K562 (cell line): ENCODE data around the gene ATP5MC3. TPM values are rescaled to one million over a fixed set of nuclear protein-coding genes. Genes with fewer than 3 reads are reported as not detected.

Experiments used
- ATAC-seq: fragments of 200-7000 bp; cut with Tn5 transposase; 3 replicates; pipeline ENCODE4 v1.9.1; 2020; ENCODE audit warnings: moderate library complexity
- BruUV-seq: library from RNA; stranded (reverse); fragments of 400-500 nt; replicated peaks from 2 replicates; lab custom pipeline; 2021; lab: Mats Ljungman, UMichigan
- CTCF ChIA-PET: fragments of 300-600 bp; formaldehyde crosslinking; extraction: SDS; loops from one replicate; lab custom pipeline; 2021; ENCODE audit warnings: low intra/inter-chr PET ratio; lab: Yijun Ruan, JAX
- POLR2A ChIA-PET: fragments of 300-600, 350-650 bp; sonication (Branson Sonifier 250); formaldehyde crosslinking; extraction: SDS; loops from one replicate; lab custom pipeline; 2021; ENCODE audit warnings: antibody characterized with exemption, inconsistent platforms; lab: Yijun Ruan, JAX
- DNase-seq, 4 experiments: peaks; one replicate each; pipeline versions ENCODE4 v3.0.0 to v3.0.0-alpha.2; 2011 to 2018; ENCODE audit warnings: low spot score in 3 of 4, mixed read lengths in 3 of 4; ENCODE audit errors: extremely low read depth in 1 of 4
- FAIRE-seq: peaks from 2 replicates; lab custom pipeline; 2011; peaks lifted over from hg19 to GRCh38; lab: Jason Lieb, UNC
- H2AFZ ChIP-seq: 2 replicates; pipeline ENCODE4 v1.6.0; 2011; ENCODE audit warnings: low read depth, low read length, control low read depth, inconsistent platforms
- H3K27ac ChIP-seq: fragments of 200-600 bp; 3 replicates; pipeline ENCODE4 v1.8.0; 2011; ENCODE audit warnings: low read depth, mild to moderate bottlenecking, control low read depth, inconsistent platforms, low read length, moderate library complexity, mixed read lengths; ENCODE audit errors: extremely low read depth
- H3K27me3 ChIP-seq, 2 experiments: fragments of 300-600 bp in 1 of 2; 2 replicates in 1 of 2; 3 replicates in 1 of 2; pipeline versions ENCODE4 v1.6.0 to v1.8.0; 2011; ENCODE audit warnings: inconsistent platforms in 2 of 2, low read length in 2 of 2, mild to moderate bottlenecking in 1 of 2, mixed read lengths in 1 of 2, moderate library complexity in 1 of 2; ENCODE audit not compliant: control insufficient read depth in 2 of 2, insufficient read depth in 2 of 2
- H3K36me3 ChIP-seq: fragments of 300-600 bp; 3 replicates; pipeline ENCODE4 v1.8.0; 2011; ENCODE audit warnings: mild to moderate bottlenecking, low read length, inconsistent platforms; ENCODE audit not compliant: control insufficient read depth, insufficient read depth
- H3K4me1 ChIP-seq, 2 experiments: fragments of 200-600 bp in 1 of 2; replicated peaks in 1 of 2; 2 replicates in 1 of 2; 3 replicates in 1 of 2; pipeline versions ENCODE4 v1.5.1 to v1.8.0; 2011; ENCODE audit warnings: inconsistent platforms in 2 of 2, low read length in 2 of 2, mild to moderate bottlenecking in 1 of 2, mixed read lengths in 1 of 2, moderate library complexity in 1 of 2; ENCODE audit not compliant: control insufficient read depth in 2 of 2, insufficient read depth in 2 of 2
- H3K4me2 ChIP-seq: 2 replicates; pipeline ENCODE4 v1.6.1; 2011; ENCODE audit warnings: low read length, control low read depth, inconsistent platforms, mixed read lengths; ENCODE audit not compliant: insufficient read depth
- H3K4me3 ChIP-seq: fragments of 200-600 bp; sonication (generic), shearing (Covaris generic); 2 replicates; pipeline ENCODE4 v1.5.1; 2016; ENCODE audit warnings: control low read depth, inconsistent platforms
- H3K79me2 ChIP-seq: fragments of 200-600 bp; 3 replicates; pipeline ENCODE4 v1.8.0; 2011; ENCODE audit warnings: low read length, inconsistent platforms; ENCODE audit not compliant: control insufficient read depth, insufficient read depth
- H3K9ac ChIP-seq, 2 experiments: 2 replicates each; pipeline versions ENCODE4 v1.6.0 to v1.6.1; 2011; ENCODE audit warnings: low read depth in 2 of 2, low read length in 2 of 2, control low read depth in 1 of 2, inconsistent platforms in 1 of 2, mild to moderate bottlenecking in 1 of 2, mixed read lengths in 1 of 2; ENCODE audit not compliant: insufficient read depth in 1 of 2
- H3K9me1 ChIP-seq: one replicate; pipeline ENCODE4 v1.6.0; 2011; ENCODE audit warnings: inconsistent platforms, mild to moderate bottlenecking, low read length, moderate library complexity; ENCODE audit not compliant: control insufficient read depth, insufficient read depth
- H3K9me3 ChIP-seq: replicated peaks from 2 replicates; pipeline ENCODE4 v1.5.1; 2011; ENCODE audit warnings: low read depth, low read length, inconsistent platforms; ENCODE audit not compliant: control insufficient read depth, insufficient read depth
- H4K20me1 ChIP-seq: replicated peaks from 2 replicates; pipeline ENCODE4 v1.6.1; 2011; ENCODE audit warnings: low read length, inconsistent platforms, mixed read lengths; ENCODE audit not compliant: control insufficient read depth, insufficient read depth
- ATF7 ChIP-seq: fragments of 450-650 bp; IDR thresholded peaks from 2 replicates; pipeline ENCODE4 v1.7.1; 2014; ENCODE audit warnings: mild to moderate bottlenecking, moderate library complexity
- BRCA1 ChIP-seq, 2 experiments: fragments of 450-650 bp in 1 of 2; sonication (generic) in 1 of 2; formaldehyde crosslinking in 1 of 2; IDR thresholded peaks; 2 replicates each; pipeline versions ENCODE4 v1.5.0 to v1.6.1; 2017 to 2020; ENCODE audit warnings: mild to moderate bottlenecking in 1 of 2, missing genetic modification reagents in 1 of 2
- RAD21 ChIP-seq, 2 experiments: fragments of 250-450 bp in 1 of 2; fragments of 450-650 bp in 1 of 2; sonication (Bioruptor Pico) in 1 of 2; formaldehyde crosslinking in 1 of 2; IDR thresholded peaks in 1 of 2; conservative IDR thresholded peaks in 1 of 2; 2 replicates each; pipeline versions ENCODE4 v1.4.0 to v1.8.0; 2020 to 2022; ENCODE audit warnings: mild to moderate bottlenecking in 2 of 2, moderate library complexity in 1 of 2
- SIN3A ChIP-seq, 2 experiments: fragments of 150-350 bp in 1 of 2; IDR thresholded peaks; 2 replicates each; pipeline ENCODE4 v1.6.1; 2011 to 2016; ENCODE audit warnings: borderline replicate concordance in 2 of 2, low read depth in 2 of 2, low read length in 2 of 2, mild to moderate bottlenecking in 2 of 2, moderate library complexity in 2 of 2; ENCODE audit not compliant: control insufficient read depth in 1 of 2
- SREBF1 ChIP-seq: fragments of 150-350 bp; IDR thresholded peaks from 2 replicates; pipeline ENCODE4 v1.6.1; 2014; ENCODE audit warnings: antibody characterized with exemption, low read depth, low read length, borderline replicate concordance
- TFAM ChIP-seq: fragments of 250-450 bp; sonication (Bioruptor Pico); conservative IDR thresholded peaks from 2 replicates; pipeline ENCODE4 v1.5.0; 2021; ENCODE audit warnings: mild to moderate bottlenecking, moderate library complexity
- WGBS: fragments of 100-300 bp; shearing (Covaris generic); methylation state at CpG from one replicate; pipeline ENCODE4 v1.1.6; 2016; ENCODE audit warnings: low coverage, mixed read lengths; ENCODE audit not compliant: insufficient coverage; ENCODE audit errors: missing lambda C conversion rate; 5-methylcytosine and 5-hydroxymethylcytosine counted together
- in situ Hi-C: fragments of 300-500 bp; cut with MboI; formaldehyde crosslinking; loops from 4 replicates; pipeline ENCODE4 v1.15.0; 2018; ENCODE audit warnings: inconsistent platforms, mixed read lengths
- intact Hi-C: fragments of 100-400 bp; cut with micrococcal nuclease; formaldehyde crosslinking; loops from 2 replicates; pipeline ENCODE4 v1.14.2; 2022
- polyA plus RNA-seq, 8 experiments: library from polyadenylated mRNA; depleted of rRNA in 4 of 8; stranded (reverse) in 5 of 8; unstranded in 3 of 8; fragments of >200 nt; fragmentation: Nextera tagmentation in 2 of 8; fragmentation: Illumina TruSeq in 1 of 8; extraction: Ambion mirVana in 2 of 8; extraction: Trizol in 1 of 8; gene quantifications; 2 replicates each; pipeline versions ENCODE4 v1.2.1 to v1.2.3, GENCODE V29; 2011 to 2014; ENCODE audit warnings: inconsistent platforms in 1 of 8, missing spikeins in 1 of 8
- total RNA-seq, 7 experiments: library from RNA; depleted of rRNA in 6 of 7; stranded (reverse); fragments of >200 nt in 6 of 7; fragmentation: Illumina TruSeq in 2 of 7; extraction: Trizol in 2 of 7; gene quantifications; 2 replicates each; pipeline versions ENCODE4 v1.2.1 to v1.2.3, GENCODE V29; 2011 to 2021; ENCODE audit warnings: low replicate concordance in 1 of 7
- TF ChIP-seq, protein P1 (sequence below): fragments of 450-650 bp; IDR thresholded peaks from 2 replicates; pipeline ENCODE4 v1.6.1; 2014; ENCODE audit warnings: low read depth, mild to moderate bottlenecking, moderate library complexity, borderline replicate concordance
- TF ChIP-seq, protein P2 (sequence below): fragments of 450-650 bp; IDR thresholded peaks from 2 replicates; pipeline ENCODE4 v1.6.1; 2018; ENCODE audit not compliant: partially characterized antibody
- TF ChIP-seq, protein P3 (sequence below): fragments of 150-350 bp; conservative IDR thresholded peaks from 2 replicates; pipeline ENCODE4 v1.6.1; 2014; ENCODE audit warnings: low read length
- TF ChIP-seq, protein P4 (sequence below), 2 experiments: fragments of 450-650 bp in 1 of 2; sonication (generic) in 1 of 2; formaldehyde crosslinking in 1 of 2; IDR thresholded peaks in 1 of 2; conservative IDR thresholded peaks in 1 of 2; 2 replicates each; pipeline versions ENCODE4 v1.6.1 to v1.8.1; 2016 to 2023; ENCODE audit warnings: mild to moderate bottlenecking in 2 of 2, moderate library complexity in 2 of 2, inconsistent platforms in 1 of 2, missing genetic modification reagents in 1 of 2

Gene ATP5MC3
- total and polyA plus RNA-seq, 9 of the 15 experiments (the other 6 are each of a cell fraction or from before 2014, with no cell fraction given), result 423 to 2,565 (median 1,012) TPM

DNA sequence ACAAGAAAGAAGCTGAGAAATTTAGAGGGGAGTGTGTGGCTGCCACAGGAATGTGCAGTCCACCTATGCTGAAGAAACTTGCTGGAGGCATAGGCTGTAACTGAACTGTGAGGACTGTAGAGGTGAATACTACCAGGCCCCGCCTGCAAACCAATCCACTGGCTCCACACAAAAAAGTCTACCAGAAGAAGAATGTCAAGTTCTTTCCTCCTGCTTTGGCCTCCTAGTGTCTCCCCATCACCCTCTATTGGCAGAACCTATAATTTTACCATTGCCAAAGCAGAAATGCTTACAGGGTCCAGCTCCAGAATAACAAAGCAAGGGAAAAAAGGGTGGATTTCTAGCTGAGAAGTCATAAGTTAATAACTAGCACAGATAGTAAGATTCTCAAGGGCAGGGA is 5.9 kb upstream of the ATP5MC3 start (continued):
- TF ChIP-seq, protein P1, sequence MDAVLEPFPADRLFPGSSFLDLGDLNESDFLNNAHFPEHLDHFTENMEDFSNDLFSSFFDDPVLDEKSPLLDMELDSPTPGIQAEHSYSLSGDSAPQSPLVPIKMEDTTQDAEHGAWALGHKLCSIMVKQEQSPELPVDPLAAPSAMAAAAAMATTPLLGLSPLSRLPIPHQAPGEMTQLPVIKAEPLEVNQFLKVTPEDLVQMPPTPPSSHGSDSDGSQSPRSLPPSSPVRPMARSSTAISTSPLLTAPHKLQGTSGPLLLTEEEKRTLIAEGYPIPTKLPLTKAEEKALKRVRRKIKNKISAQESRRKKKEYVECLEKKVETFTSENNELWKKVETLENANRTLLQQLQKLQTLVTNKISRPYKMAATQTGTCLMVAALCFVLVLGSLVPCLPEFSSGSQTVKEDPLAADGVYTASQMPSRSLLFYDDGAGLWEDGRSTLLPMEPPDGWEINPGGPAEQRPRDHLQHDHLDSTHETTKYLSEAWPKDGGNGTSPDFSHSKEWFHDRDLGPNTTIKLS, result no peak
- no peak for TF ChIP-seq SREBF1
- peak; percentile 27 to 67; a peak in 2 of 4 replicates for TF ChIP-seq RAD21 (CRISPR knock-in tag; conservative IDR thresholded peaks at IDR 0.05 in 1 of 2, IDR thresholded peaks at IDR 0.05 in 1 of 2)
- TF ChIP-seq, protein P2, sequence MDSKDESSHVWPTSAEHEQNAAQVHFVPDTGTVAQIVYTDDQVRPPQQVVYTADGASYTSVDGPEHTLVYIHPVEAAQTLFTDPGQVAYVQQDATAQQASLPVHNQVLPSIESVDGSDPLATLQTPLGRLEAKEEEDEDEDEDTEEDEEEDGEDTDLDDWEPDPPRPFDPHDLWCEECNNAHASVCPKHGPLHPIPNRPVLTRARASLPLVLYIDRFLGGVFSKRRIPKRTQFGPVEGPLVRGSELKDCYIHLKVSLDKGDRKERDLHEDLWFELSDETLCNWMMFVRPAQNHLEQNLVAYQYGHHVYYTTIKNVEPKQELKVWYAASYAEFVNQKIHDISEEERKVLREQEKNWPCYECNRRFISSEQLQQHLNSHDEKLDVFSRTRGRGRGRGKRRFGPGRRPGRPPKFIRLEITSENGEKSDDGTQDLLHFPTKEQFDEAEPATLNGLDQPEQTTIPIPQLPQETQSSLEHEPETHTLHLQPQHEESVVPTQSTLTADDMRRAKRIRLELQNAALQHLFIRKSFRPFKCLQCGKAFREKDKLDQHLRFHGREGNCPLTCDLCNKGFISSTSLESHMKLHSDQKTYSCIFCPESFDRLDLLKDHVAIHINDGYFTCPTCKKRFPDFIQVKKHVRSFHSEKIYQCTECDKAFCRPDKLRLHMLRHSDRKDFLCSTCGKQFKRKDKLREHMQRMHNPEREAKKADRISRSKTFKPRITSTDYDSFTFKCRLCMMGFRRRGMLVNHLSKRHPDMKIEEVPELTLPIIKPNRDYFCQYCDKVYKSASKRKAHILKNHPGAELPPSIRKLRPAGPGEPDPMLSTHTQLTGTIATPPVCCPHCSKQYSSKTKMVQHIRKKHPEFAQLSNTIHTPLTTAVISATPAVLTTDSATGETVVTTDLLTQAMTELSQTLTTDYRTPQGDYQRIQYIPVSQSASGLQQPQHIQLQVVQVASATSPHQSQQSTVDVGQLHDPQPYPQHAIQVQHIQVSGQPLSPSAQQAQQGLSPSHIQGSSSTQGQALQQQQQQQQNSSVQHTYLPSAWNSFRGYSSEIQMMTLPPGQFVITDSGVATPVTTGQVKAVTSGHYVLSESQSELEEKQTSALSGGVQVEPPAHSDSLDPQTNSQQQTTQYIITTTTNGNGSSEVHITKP, result peak; percentile 29

DNA sequence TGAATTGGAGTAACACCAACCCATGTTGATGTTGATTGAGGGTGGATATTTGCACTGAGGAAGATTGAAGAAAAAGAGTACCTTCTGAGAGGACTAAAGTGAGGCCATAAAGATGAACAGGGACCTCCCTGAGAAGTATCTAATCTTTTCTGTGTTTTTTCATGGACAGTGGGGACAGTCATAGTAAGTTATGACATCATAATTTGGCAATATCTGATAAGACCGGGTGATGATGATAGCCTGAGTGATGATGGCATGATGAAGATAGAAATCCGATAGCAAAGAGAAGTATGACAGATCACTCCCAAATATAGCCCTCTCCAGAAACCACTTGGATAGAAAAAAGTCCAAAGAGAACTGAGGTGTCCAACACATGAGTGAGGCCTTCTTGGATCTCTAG is 2.2 kb upstream of the ATP5MC3 start:
- intact Hi-C loops, result no loop called here
- BruUV-seq, result no TSS peak
- in situ Hi-C loops, result no loop called here

More for the DNA sequence above, 2.2 kb upstream of the ATP5MC3 start:
- TF ChIP-seq TFAM (CRISPR knock-in tag), result no peak
- TF ChIP-seq, protein P3, sequence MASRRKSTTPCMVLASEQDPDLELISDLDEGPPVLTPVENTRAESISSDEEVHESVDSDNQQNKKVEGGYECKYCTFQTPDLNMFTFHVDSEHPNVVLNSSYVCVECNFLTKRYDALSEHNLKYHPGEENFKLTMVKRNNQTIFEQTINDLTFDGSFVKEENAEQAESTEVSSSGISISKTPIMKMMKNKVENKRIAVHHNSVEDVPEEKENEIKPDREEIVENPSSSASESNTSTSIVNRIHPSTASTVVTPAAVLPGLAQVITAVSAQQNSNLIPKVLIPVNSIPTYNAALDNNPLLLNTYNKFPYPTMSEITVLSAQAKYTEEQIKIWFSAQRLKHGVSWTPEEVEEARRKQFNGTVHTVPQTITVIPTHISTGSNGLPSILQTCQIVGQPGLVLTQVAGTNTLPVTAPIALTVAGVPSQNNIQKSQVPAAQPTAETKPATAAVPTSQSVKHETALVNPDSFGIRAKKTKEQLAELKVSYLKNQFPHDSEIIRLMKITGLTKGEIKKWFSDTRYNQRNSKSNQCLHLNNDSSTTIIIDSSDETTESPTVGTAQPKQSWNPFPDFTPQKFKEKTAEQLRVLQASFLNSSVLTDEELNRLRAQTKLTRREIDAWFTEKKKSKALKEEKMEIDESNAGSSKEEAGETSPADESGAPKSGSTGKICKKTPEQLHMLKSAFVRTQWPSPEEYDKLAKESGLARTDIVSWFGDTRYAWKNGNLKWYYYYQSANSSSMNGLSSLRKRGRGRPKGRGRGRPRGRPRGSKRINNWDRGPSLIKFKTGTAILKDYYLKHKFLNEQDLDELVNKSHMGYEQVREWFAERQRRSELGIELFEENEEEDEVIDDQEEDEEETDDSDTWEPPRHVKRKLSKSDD, result no peak
- TF ChIP-seq ATF7, result peak; percentile 54; the same call in 1 of the 2 replicates
- no peak for TF ChIP-seq SIN3A (IDR thresholded peaks at IDR 0.05; ENCODE audit: borderline replicate concordance in 2 of 2, control insufficient read depth in 1 of 2, low read depth in 2 of 2, low read length in 2 of 2)
- TF ChIP-seq, protein P4, sequence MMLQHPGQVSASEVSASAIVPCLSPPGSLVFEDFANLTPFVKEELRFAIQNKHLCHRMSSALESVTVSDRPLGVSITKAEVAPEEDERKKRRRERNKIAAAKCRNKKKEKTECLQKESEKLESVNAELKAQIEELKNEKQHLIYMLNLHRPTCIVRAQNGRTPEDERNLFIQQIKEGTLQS (IDR thresholded peaks at IDR 0.05), result peak; percentile 52
- TF ChIP-seq, protein P4 (CRISPR knock-in tag; conservative IDR thresholded peaks at IDR 0.05), result no peak
- no peak for TF ChIP-seq BRCA1 (IDR thresholded peaks at IDR 0.05)
- no peak for TF ChIP-seq BRCA1 (CRISPR knock-in tag; IDR thresholded peaks at IDR 0.05)
- no peak overlapping the region for H3K4me2 ChIP-seq
- H2AFZ ChIP-seq, result no peak overlapping the region
- H3K27me3 ChIP-seq, result no peaks in the 10 kb centered on the region
- no peak overlapping the region for H3K4me3 ChIP-seq
- no peak for DNase-seq
- WGBS, result 41% methylated on average over 2 of the region's 2 CpGs
- H3K4me1 ChIP-seq, result peaks cover 9 to 19% of the 10 kb centered on the region in 2 experiments
- H3K27ac ChIP-seq, result no peak overlapping the region
- H3K36me3 ChIP-seq, result peaks cover 26% of the 10 kb centered on the region
- no peak overlapping the region for H3K9ac ChIP-seq
- ATAC-seq, result no peak
- H3K9me1 ChIP-seq, result no peaks in the 10 kb centered on the region
- FAIRE-seq, result no peak
- ChIA-PET CTCF (no interaction called here), POLR2A (interaction anchor here (2.4 kb wide), 1 partner anchor 10 kb away, joined by 6 read pairs; no protein-coding TSS in a partner anchor)
- H3K9me3 ChIP-seq, result peaks cover 6% of the 10 kb centered on the region
- peaks cover 9% of the 10 kb centered on the region for H4K20me1 ChIP-seq
- peaks cover 34% of the 10 kb centered on the region for H3K79me2 ChIP-seq
